Mesothelial cell of epicardium (in vitro differentiated cells): ENCODE results near the gene TSPAN32. TPM values are rescaled to one million over a fixed set of nuclear protein-coding genes. Genes with fewer than 3 reads are reported as not detected.
A peak's percentile ranks its signal among the peaks of the same experiment; 100 is the strongest.

ENCODE experiments used
- DNase-seq, 2 experiments: peaks; one replicate each; pipeline ENCODE4 v3.0.0; 2021; ENCODE audit warnings: low spot score in 2 of 2; ENCODE audit not compliant: unreplicated experiment in 2 of 2
- H3K27ac Mint-ChIP-seq: 2 replicates; pipeline ENCODE4 v1.8.0; 2021; ENCODE audit warnings: mixed read lengths
- H3K27me3 Mint-ChIP-seq: 2 replicates; pipeline ENCODE4 v1.8.0; 2021; ENCODE audit warnings: low read depth, mixed read lengths
- H3K36me3 Mint-ChIP-seq: 2 replicates; pipeline ENCODE4 v1.8.0; 2021; ENCODE audit warnings: mixed read lengths
- H3K4me1 Mint-ChIP-seq: 2 replicates; pipeline ENCODE4 v1.8.0; 2021; ENCODE audit warnings: mixed read lengths
- H3K4me3 Mint-ChIP-seq: 2 replicates; pipeline ENCODE4 v1.8.0; 2021; ENCODE audit warnings: mild to moderate bottlenecking, moderate library complexity, mixed read lengths
- H3K9me3 Mint-ChIP-seq: 2 replicates; pipeline ENCODE4 v1.8.0; 2021; ENCODE audit warnings: mixed read lengths
- CTCF ChIP-seq: fragments of 200-600 bp; sonication (generic); IDR thresholded peaks from one replicate; pipeline ENCODE4 v1.5.0; 2021; ENCODE audit warnings: antibody characterized with exemption; ENCODE audit not compliant: unreplicated experiment
- total RNA-seq: library from RNA; stranded (reverse); gene quantifications from 3 replicates; pipeline ENCODE4 v1.2.1, GENCODE V29; 2021

The TSPAN32 gene
- total RNA-seq, 1 donor from 2014 or later = 0.94 TPM

GRCh38 chr11:2266586-2267305 is 35.1 kb upstream of the TSPAN32 start:
- Mint-ChIP-seq H3K27me3 (peaks cover 58% of the 10 kb centered on the region), H3K4me3 (no peak overlapping the region)
- TF ChIP-seq CTCF = no peak

GRCh38 chr11:2267306-2267850 is 34.4 kb upstream of the TSPAN32 start:
- no peak overlapping the region for H3K4me3 Mint-ChIP-seq
- TF ChIP-seq CTCF = no peak
- peaks cover 64% of the 10 kb centered on the region for H3K27me3 Mint-ChIP-seq
- DNase-seq = peak in 1 of 2 experiments; percentile 30
- no peak overlapping the region for H3K27ac Mint-ChIP-seq
- H3K36me3 Mint-ChIP-seq = no peaks in the 10 kb centered on the region
- H3K4me1 Mint-ChIP-seq = peaks cover 13% of the 10 kb centered on the region
- no peaks in the 10 kb centered on the region for H3K9me3 Mint-ChIP-seq

More at GRCh38 chr11:2266586-2267305, 35.1 kb upstream of the TSPAN32 start:
- Mint-ChIP-seq H3K4me1 (peaks cover 13% of the 10 kb centered on the region), H3K9me3 (no peaks in the 10 kb centered on the region), H3K36me3 (no peaks in the 10 kb centered on the region), H3K27ac (no peak overlapping the region)
- DNase-seq = no peak

GRCh38 chr11:2267851-2268728 is 33.7 kb upstream of the TSPAN32 start:
- DNase-seq = peak in 1 of 2 experiments; percentile 36
- Mint-ChIP-seq H3K36me3 (no peaks in the 10 kb centered on the region), H3K27me3 (peaks cover 71% of the 10 kb centered on the region), H3K27ac (no peak overlapping the region), H3K4me1 (peaks cover 11% of the 10 kb centered on the region), H3K4me3 (peak overlapping the region; percentile 52), H3K9me3 (no peaks in the 10 kb centered on the region)
- no peak for TF ChIP-seq CTCF

- peak in 1 of 2 experiments; percentile 46 for DNase-seq
- no peak for TF ChIP-seq CTCF
- peaks cover 8% of the 10 kb centered on the region for H3K4me1 Mint-ChIP-seq
- H3K9me3 Mint-ChIP-seq = no peaks in the 10 kb centered on the region
- no peaks in the 10 kb centered on the region for H3K36me3 Mint-ChIP-seq
- peaks cover 80% of the 10 kb centered on the region for H3K27me3 Mint-ChIP-seq
- peak overlapping the region; percentile 57 for H3K4me3 Mint-ChIP-seq
- H3K27ac Mint-ChIP-seq = no peak overlapping the region
Observed at GRCh38 chr11:2268729-2269600, 32.8 kb upstream of the TSPAN32 start.
